ENCODE measurements around the gene TUBA1B.
"Not testable (repeated sequence)": the region's sequence is repeated elsewhere in the genome, so short reads cannot be mapped to it uniquely, and the experiment has no call there.

Gene TUBA1B

GRCh38 chr12:49165114-49165513, 33.9 kb upstream of the TUBA1B start:
- no peak overlapping the region for H3K4me3 ChIP-seq (ENCODE audit: low read depth, low read length)
- TF ChIP-seq REST (tag by site-specific recombination; IDR thresholded peaks at IDR 0.05) (no peak), TRIM28 (IDR thresholded peaks at IDR 0.05; ENCODE audit: borderline replicate concordance, low read length) (no peak), ZNF121 (tag by site-specific recombination; IDR thresholded peaks at IDR 0.05) (peak; percentile 96), ZNF555 (tag by site-specific recombination; conservative IDR thresholded peaks at IDR 0.05) (no peak)
- ChIA-PET POLR2A (interaction anchor here (3.5 kb wide), 1 partner anchor 34 kb away, joined by 14 read pairs; the partner anchor contains the start of gene TUBA1B), CTCF (no interaction called here)
- H3K36me3 ChIP-seq (ENCODE audit: control insufficient read depth in 2 of 2, insufficient read depth in 1 of 2, low read length in 2 of 2) = no peaks in the 10 kb centered on the region
- H3K4me1 ChIP-seq (ENCODE audit: control insufficient read depth, insufficient read depth, low read length) = no peaks in the 10 kb centered on the region; the same call in 1 of the 2 replicates
- H3K9me3 ChIP-seq (ENCODE audit: control insufficient read depth, insufficient read depth, low read depth, low read length) = no peaks in the 10 kb centered on the region
- H3K27ac ChIP-seq (ENCODE audit: extremely low read depth, low read depth, low read length) = no peak overlapping the region

GRCh38 chr12:49161901-49162300, 30.7 kb upstream of the TUBA1B start:
- H3K9me3 ChIP-seq (ENCODE audit: control insufficient read depth, insufficient read depth, low read depth, low read length); H3K4me1 ChIP-seq (ENCODE audit: control insufficient read depth, insufficient read depth, low read length); H3K36me3 ChIP-seq (ENCODE audit: control insufficient read depth in 2 of 2, insufficient read depth in 1 of 2, low read length in 2 of 2); H3K27ac ChIP-seq (ENCODE audit: extremely low read depth, low read depth, low read length); H3K4me3 ChIP-seq (ENCODE audit: low read depth, low read length): not testable (repeated sequence)
- ChIA-PET POLR2A (interaction anchor here (1.1 kb wide), 1 partner anchor 32 kb away, joined by 3 read pairs; the partner anchor contains the start of gene TUBA1B), CTCF (interaction anchor here (0.7 kb wide), 1 partner anchor 44 kb away, joined by 3 read pairs; no protein-coding TSS in a partner anchor)

- ChIA-PET CTCF (no interaction called here), POLR2A (interaction anchor here (1.1 kb wide), 1 partner anchor 31 kb away, joined by 3 read pairs; the partner anchor contains the start of gene TUBA1B)
- H3K4me3 ChIP-seq (ENCODE audit: low read depth, low read length) = no peak overlapping the region
- TF ChIP-seq CTCF (tag by site-specific recombination; IDR thresholded peaks at IDR 0.05) = no peak
- TF ChIP-seq ZBTB11 (tag by site-specific recombination; conservative IDR thresholded peaks at IDR 0.05; ENCODE audit: low read depth) = no peak
- no peak for TF ChIP-seq ZNF776 (tag by site-specific recombination; IDR thresholded peaks at IDR 0.05; ENCODE audit: borderline replicate concordance)
- TF ChIP-seq ZNF792 (tag by site-specific recombination; IDR thresholded peaks at IDR 0.05) = no peak
- no peak overlapping the region for H3K27ac ChIP-seq (ENCODE audit: extremely low read depth, low read depth, low read length)
- H3K9me3 ChIP-seq (ENCODE audit: control insufficient read depth, insufficient read depth, low read depth, low read length) = no peaks in the 10 kb centered on the region
- H3K36me3 ChIP-seq (ENCODE audit: control insufficient read depth in 2 of 2, insufficient read depth in 1 of 2, low read length in 2 of 2) = no peaks in the 10 kb centered on the region
- H3K4me1 ChIP-seq (ENCODE audit: control insufficient read depth, insufficient read depth, low read length) = no peaks in the 10 kb centered on the region; the same call in 1 of the 2 replicates
Observed at GRCh38 chr12:49161092-49161795, 30.0 kb upstream of the TUBA1B start.
